Right lobe of liver (tissue), 6 donors: ENCODE results near the gene MAST4. TPM values are rescaled to one million over a fixed set of nuclear protein-coding genes. Genes with fewer than 3 reads are reported as not detected.

Experiments
- ATAC-seq, 4 donors: fragments of 200-7000 bp; cut with Tn5 transposase; one replicate each; pipeline ENCODE4 v1.9.1; 2020; ENCODE audit warnings: mild to moderate bottlenecking in 4 of 4, moderate library complexity in 4 of 4
- DNase-seq, 3 donors: peaks; one replicate each; pipeline ENCODE4 v3.0.0-alpha.2; 2020
- H3K27ac ChIP-seq, 3 donors: fragments of 200-600 bp; one replicate each; pipeline ENCODE4 v1.8.0; 2022
- H3K27me3 ChIP-seq, 2 donors: fragments of 200-600 bp; one replicate each; pipeline ENCODE4 v1.8.0; 2022
- H3K36me3 ChIP-seq, 4 donors: fragments of 200-600 bp; sonication (generic) in 1 of 4; one replicate each; pipeline versions ENCODE4 v1.5.1 to v1.8.0; 2017 to 2022; ENCODE audit warnings: control low read depth in 1 of 4
- H3K4me1 ChIP-seq, 4 donors: fragments of 200-600 bp; sonication (generic) in 1 of 4; one replicate each; pipeline versions ENCODE4 v1.5.1 to v1.8.0; 2017 to 2022; ENCODE audit warnings: control low read depth in 1 of 4
- H3K4me3 ChIP-seq, 3 donors: fragments of 200-600 bp; one replicate each; pipeline ENCODE4 v1.8.0; 2022
- H3K9me3 ChIP-seq, 4 donors: fragments of 200-600 bp; sonication (generic) in 1 of 4; one replicate each; pipeline versions ENCODE4 v1.5.1 to v1.8.0; 2017 to 2022; ENCODE audit warnings: control low read depth in 1 of 4
- POLR2A ChIP-seq: fragments of 450-650 bp; IDR thresholded peaks from one replicate; pipeline ENCODE4 v1.6.1; 2017; ENCODE audit warnings: antibody characterized with exemption, mild to moderate bottlenecking
- WGBS: methylation state at CpG from one replicate; pipeline ENCODE4 v1.1.6; 2018; ENCODE audit warnings: low coverage, low lambda C conversion rate; ENCODE audit not compliant: insufficient coverage; ENCODE audit errors: missing lambda C conversion rate; 5-methylcytosine and 5-hydroxymethylcytosine counted together
- intact Hi-C, 2 donors: fragments of 100-400 bp; cut with DNase I; formaldehyde crosslinking; loops; one replicate each; pipeline versions ENCODE4 v1.11.2 to v1.14.1; 2022
- total RNA-seq, 6 experiments: library from RNA; depleted of rRNA in 2 of 6; stranded (reverse); fragments of >200 nt in 2 of 6; fragmentation: NEBNext Ultra II Directional in 3 of 6; extraction: Animal tissue kit (Norgen Biotek cat#: 25700) in 3 of 6; gene quantifications; one replicate each; pipeline versions ENCODE4 v1.1.0 to v1.2.4, GENCODE V29; 2016 to 2023
- TF ChIP-seq, protein P1 (sequence below), 4 donors: fragments of 200-600 bp in 3 of 4; fragments of 450-650 bp in 1 of 4; IDR thresholded peaks; one replicate each; pipeline versions ENCODE4 v1.5.1 to v1.8.0; 2016 to 2022; ENCODE audit warnings: antibody characterized with exemption in 4 of 4, mild to moderate bottlenecking in 2 of 4
- donor health status: DM: no; HTN: yes; CAD: no.
- donor health status: DM: no; HTN: no; CAD: no.
- donor health status: DM: no; HTN: no; CAD: no.
- donor health status: DM: no; HTN: yes; CAD: no.
- donor health status: DM: no; HTN: yes; CAD: no.

Gene MAST4
- total RNA-seq, 6 experiments from 2014 or later, result 9.4 to 23.5 (median 13.9) TPM

GRCh38 chr5:66850354-66851075, 254.3 kb downstream of the MAST4 start:
- H3K27me3 ChIP-seq, result no peaks in the 10 kb centered on the region
- intact Hi-C loops, result no loop called here
- WGBS, result 72% methylated on average over 5 of the region's 5 CpGs
- no peak overlapping the region for H3K4me3 ChIP-seq
- H3K4me1 ChIP-seq, result no peaks in the 10 kb centered on the region
- ATAC-seq (peak in 1 of 4 donors; percentile 31), DNase-seq (no peak)
- H3K36me3 ChIP-seq, result no peaks in the 10 kb centered on the region
- H3K9me3 ChIP-seq, result no peaks in the 10 kb centered on the region
- H3K27ac ChIP-seq, result no peak overlapping the region
- TF ChIP-seq, protein P1, sequence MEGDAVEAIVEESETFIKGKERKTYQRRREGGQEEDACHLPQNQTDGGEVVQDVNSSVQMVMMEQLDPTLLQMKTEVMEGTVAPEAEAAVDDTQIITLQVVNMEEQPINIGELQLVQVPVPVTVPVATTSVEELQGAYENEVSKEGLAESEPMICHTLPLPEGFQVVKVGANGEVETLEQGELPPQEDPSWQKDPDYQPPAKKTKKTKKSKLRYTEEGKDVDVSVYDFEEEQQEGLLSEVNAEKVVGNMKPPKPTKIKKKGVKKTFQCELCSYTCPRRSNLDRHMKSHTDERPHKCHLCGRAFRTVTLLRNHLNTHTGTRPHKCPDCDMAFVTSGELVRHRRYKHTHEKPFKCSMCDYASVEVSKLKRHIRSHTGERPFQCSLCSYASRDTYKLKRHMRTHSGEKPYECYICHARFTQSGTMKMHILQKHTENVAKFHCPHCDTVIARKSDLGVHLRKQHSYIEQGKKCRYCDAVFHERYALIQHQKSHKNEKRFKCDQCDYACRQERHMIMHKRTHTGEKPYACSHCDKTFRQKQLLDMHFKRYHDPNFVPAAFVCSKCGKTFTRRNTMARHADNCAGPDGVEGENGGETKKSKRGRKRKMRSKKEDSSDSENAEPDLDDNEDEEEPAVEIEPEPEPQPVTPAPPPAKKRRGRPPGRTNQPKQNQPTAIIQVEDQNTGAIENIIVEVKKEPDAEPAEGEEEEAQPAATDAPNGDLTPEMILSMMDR (IDR thresholded peaks at IDR 0.05), result no peak
- TF ChIP-seq POLR2A, result no peak

DNA sequence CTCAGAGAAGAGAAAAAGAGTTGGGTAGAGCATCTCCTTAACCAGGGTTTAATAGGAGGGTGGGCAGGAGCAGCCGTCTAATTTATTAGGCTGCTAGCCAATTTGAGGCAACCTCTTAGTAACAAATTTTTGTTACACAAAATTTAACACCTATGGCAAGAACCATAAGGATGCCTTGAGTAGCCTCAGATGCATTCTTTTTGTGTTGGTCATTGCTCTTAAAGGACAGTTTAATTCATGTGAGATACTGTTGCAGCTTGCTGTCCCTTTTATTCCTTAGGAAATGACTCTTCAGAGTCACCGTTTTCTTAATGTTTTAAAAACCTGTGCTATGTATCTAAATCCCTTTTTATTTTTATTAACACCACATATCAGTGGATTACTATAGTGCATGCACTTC, 255.1 kb downstream of the MAST4 start:
- ATAC-seq (no peak), DNase-seq (no peak)
- H3K36me3 ChIP-seq, result no peaks in the 10 kb centered on the region
- no peak overlapping the region for H3K27ac ChIP-seq
- intact Hi-C loops, result no loop called here
- H3K9me3 ChIP-seq, result no peaks in the 10 kb centered on the region
- WGBS, result 62% methylated on average over 2 of the region's 2 CpGs
- no peak for TF ChIP-seq POLR2A
- TF ChIP-seq, protein P1 (IDR thresholded peaks at IDR 0.05), result no peak
- H3K27me3 ChIP-seq, result no peaks in the 10 kb centered on the region
- no peak overlapping the region for H3K4me3 ChIP-seq
- H3K4me1 ChIP-seq, result no peaks in the 10 kb centered on the region

DNA sequence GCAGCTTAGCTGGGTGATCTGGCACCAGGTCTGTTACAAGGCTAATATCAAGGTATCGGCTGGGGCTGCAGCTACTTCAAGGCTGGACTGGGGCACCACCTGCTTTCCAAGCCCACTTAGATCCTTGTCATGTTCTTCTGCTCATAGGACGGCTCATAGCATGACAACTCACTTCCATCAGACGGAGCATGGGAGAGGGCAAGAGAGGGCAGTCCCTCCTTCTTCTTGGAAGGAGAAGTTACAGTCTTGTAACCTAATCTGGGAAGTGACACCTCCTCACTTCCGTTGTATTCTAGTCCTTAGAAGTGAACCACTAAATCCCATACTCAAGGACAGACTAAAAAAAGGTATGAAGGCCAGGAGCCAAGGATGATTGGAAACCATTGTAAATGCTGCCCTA, 258.2 kb downstream of the MAST4 start:
- intact Hi-C loops, result no loop called here
- H3K4me3 ChIP-seq, result no peak overlapping the region
- ATAC-seq (peak in 3 of 4 donors; percentile 22 to 62 (median 26)), DNase-seq (no peak)
- H3K36me3 ChIP-seq, result no peaks in the 10 kb centered on the region
- no peak overlapping the region for H3K27ac ChIP-seq
- H3K4me1 ChIP-seq, result no peaks in the 10 kb centered on the region
- 41% methylated on average over 3 of the region's 4 CpGs for WGBS
- H3K9me3 ChIP-seq, result no peaks in the 10 kb centered on the region
- no peak for TF ChIP-seq POLR2A
- TF ChIP-seq, protein P1 (IDR thresholded peaks at IDR 0.05), result no peak
- H3K27me3 ChIP-seq, result no peaks in the 10 kb centered on the region

GRCh38 chr5:66856041-66856805, 260.0 kb downstream of the MAST4 start:
- intact Hi-C loops, result no loop called here
- Histone ChIP-seq H3K36me3 (no peaks in the 10 kb centered on the region), H3K27me3 (no peaks in the 10 kb centered on the region), H3K4me3 (no peak overlapping the region), H3K4me1 (no peaks in the 10 kb centered on the region), H3K9me3 (no peaks in the 10 kb centered on the region), H3K27ac (no peak overlapping the region)
- TF ChIP-seq POLR2A, result no peak
- TF ChIP-seq, protein P1 (IDR thresholded peaks at IDR 0.05), result no peak
- ATAC-seq, result no peak
- WGBS, result 35% methylated on average over 2 of the region's 2 CpGs
- no peak for DNase-seq
